Keratinocyte (primary cell): Measurements from ENCODE around the gene PGM2L1. TPM values are rescaled to one million over a fixed set of nuclear protein-coding genes. Genes with fewer than 3 reads are reported as not detected.

Experiments
- DNase-seq: peaks from one replicate; pipeline ENCODE4 v3.0.0-alpha.2; 2011; ENCODE audit warnings: low read depth, missing footprints, low spot score
- FAIRE-seq: peaks from 2 replicates; lab custom pipeline; 2011; peaks lifted over from hg19 to GRCh38; lab: Jason Lieb, UNC
- H2AFZ ChIP-seq: 2 replicates; pipeline ENCODE4 v1.6.0; 2012; ENCODE audit warnings: low read length, control low read depth, inconsistent platforms; ENCODE audit not compliant: control insufficient read depth
- H3K27ac ChIP-seq: 2 replicates; pipeline ENCODE4 v1.5.1; 2011; ENCODE audit warnings: low read length; ENCODE audit not compliant: control insufficient read depth, insufficient read depth
- H3K27me3 ChIP-seq: 3 replicates; pipeline ENCODE4 v1.6.0; 2011; ENCODE audit warnings: low read length; ENCODE audit not compliant: control insufficient read depth, insufficient read depth; ENCODE audit errors: extremely low read depth
- H3K36me3 ChIP-seq, 2 experiments: 2 replicates in 1 of 2; 3 replicates in 1 of 2; pipeline ENCODE4 v1.5.1; 2011; ENCODE audit warnings: low read length in 2 of 2, mild to moderate bottlenecking in 1 of 2; ENCODE audit not compliant: control insufficient read depth in 2 of 2, insufficient read depth in 2 of 2; ENCODE audit errors: extremely low read depth in 1 of 2
- H3K4me1 ChIP-seq: 3 replicates; pipeline ENCODE4 v1.5.1; 2011; ENCODE audit warnings: low read length; ENCODE audit not compliant: control insufficient read depth, insufficient read depth; ENCODE audit errors: extremely low read depth
- H3K4me2 ChIP-seq: 3 replicates; pipeline ENCODE4 v1.6.0; 2011; ENCODE audit warnings: low read depth, low read length; ENCODE audit not compliant: control insufficient read depth, insufficient read depth; ENCODE audit errors: extremely low read depth
- H3K4me3 ChIP-seq, 3 experiments: fragments of 200-600 bp in 1 of 3; sonication (generic) in 1 of 3; 2 replicates in 2 of 3; 3 replicates in 1 of 3; pipeline ENCODE4 v1.5.1; 2011 to 2016; ENCODE audit warnings: low read length in 3 of 3, mild to moderate bottlenecking in 3 of 3, control low read depth in 2 of 3, inconsistent platforms in 1 of 3, low read depth in 1 of 3, mixed read lengths in 1 of 3, mixed run types in 1 of 3, moderate library complexity in 1 of 3; ENCODE audit not compliant: control insufficient read depth in 2 of 3, insufficient read depth in 2 of 3; ENCODE audit errors: extremely low read depth in 1 of 3
- H3K79me2 ChIP-seq: 2 replicates; pipeline ENCODE4 v1.6.0; 2012; ENCODE audit warnings: low read length; ENCODE audit not compliant: control insufficient read depth, insufficient read depth
- H3K9ac ChIP-seq: 3 replicates; pipeline ENCODE4 v1.6.0; 2011; ENCODE audit warnings: low read length; ENCODE audit not compliant: control insufficient read depth, insufficient read depth; ENCODE audit errors: extremely low read depth
- H3K9me1 ChIP-seq: 3 replicates; pipeline ENCODE4 v1.6.0; 2011; ENCODE audit warnings: low read length; ENCODE audit not compliant: control insufficient read depth, insufficient read depth; ENCODE audit errors: extremely low read depth
- H3K9me3 ChIP-seq: 2 replicates; pipeline ENCODE4 v1.5.1; 2012; ENCODE audit warnings: low read depth, low read length; ENCODE audit not compliant: control insufficient read depth
- H4K20me1 ChIP-seq: 3 replicates; pipeline ENCODE4 v1.6.0; 2011; ENCODE audit warnings: low read length; ENCODE audit not compliant: control insufficient read depth, insufficient read depth; ENCODE audit errors: extremely low read depth
- CTCF ChIP-seq, 3 experiments: IDR thresholded peaks in 1 of 3; conservative IDR thresholded peaks in 1 of 3; optimal IDR thresholded peaks in 1 of 3; 2 replicates in 2 of 3; 3 replicates in 1 of 3; pipeline versions ENCODE3 to v1.5.1; 2011; ENCODE audit warnings: low read length in 3 of 3, mild to moderate bottlenecking in 3 of 3, moderate library complexity in 2 of 3, control low read depth in 1 of 3, inconsistent platforms in 1 of 3; ENCODE audit not compliant: insufficient read depth in 2 of 3; ENCODE audit errors: extremely low read depth in 1 of 3
- EZH2 ChIP-seq: IDR thresholded peaks from one replicate; pipeline ENCODE4 v1.6.1; 2012; ENCODE audit warnings: inconsistent platforms, mild to moderate bottlenecking, low read length, moderate library complexity
- dilution Hi-C: fragments of 300-500 bp; cut with MboI; formaldehyde crosslinking; loops from one replicate; pipeline ENCODE4 v1.7.0; 2020; ENCODE audit warnings: low sequenced_read_pairs; ENCODE audit not compliant: extremely low pct_ligation_motif_present
- polyA plus RNA-seq, 5 experiments: library from polyadenylated mRNA; depleted of rRNA in 3 of 5; stranded (reverse) in 3 of 5; stranded (forward) in 1 of 5; unstranded in 1 of 5; fragments of >200 nt; gene quantifications; 1 replicate in 1 of 5; 2 replicates in 3 of 5; 3 replicates in 1 of 5; pipeline versions ENCODE4 v1.2.1 to v1.2.3, GENCODE V29; 2011 to 2012; ENCODE audit warnings: missing spikeins in 2 of 5, low read depth in 1 of 5, low replicate concordance in 1 of 5

PGM2L1 gene
- polyA plus RNA-seq, 1 donor (not counting 4 experiments of a cell fraction or from before 2014, with no cell fraction given), result 3.1 TPM

- Histone ChIP-seq H3K9ac (no peak overlapping the region), H3K4me1 (no peaks in the 10 kb centered on the region), H3K9me1 (no peaks in the 10 kb centered on the region), H3K27me3 (no peaks in the 10 kb centered on the region), H4K20me1 (no peaks in the 10 kb centered on the region), H3K79me2 (no peaks in the 10 kb centered on the region), H3K4me2 (no peak overlapping the region), H2AFZ (no peak overlapping the region), H3K36me3 (peaks cover 0 to 2% of the 10 kb centered on the region in 2 experiments), H3K27ac (no peak overlapping the region), H3K9me3 (no peaks in the 10 kb centered on the region), H3K4me3 (no peak overlapping the region)
- FAIRE-seq, result no peak
- TF ChIP-seq CTCF (optimal IDR thresholded peaks at IDR 0.05 in 1 of 3, IDR thresholded peaks at IDR 0.05 in 1 of 3, conservative IDR thresholded peaks at IDR 0.05 in 1 of 3; ENCODE audit: extremely low read depth in 1 of 3, insufficient read depth in 2 of 3, low read length in 3 of 3) (no peak), EZH2 (no peak)
- dilution Hi-C loops, result no loop called here
- DNase-seq, result no peak
Measured at GRCh38 chr11:74341921-74342320, 56.3 kb downstream of the PGM2L1 start.

GRCh38 chr11:74339619-74340018 lies 58.6 kb downstream of the PGM2L1 start:
- no peaks in the 10 kb centered on the region for H3K4me1 ChIP-seq
- H3K9me3 ChIP-seq, result no peaks in the 10 kb centered on the region
- H3K4me2 ChIP-seq, result no peak overlapping the region
- H4K20me1 ChIP-seq, result no peaks in the 10 kb centered on the region
- peaks cover 0 to 2% of the 10 kb centered on the region in 2 experiments for H3K36me3 ChIP-seq
- no peaks in the 10 kb centered on the region for H3K9me1 ChIP-seq
- no peak overlapping the region for H3K27ac ChIP-seq
- FAIRE-seq (no peak), DNase-seq (no peak)
- TF ChIP-seq EZH2, result no peak
- TF ChIP-seq CTCF (optimal IDR thresholded peaks at IDR 0.05 in 1 of 3, IDR thresholded peaks at IDR 0.05 in 1 of 3, conservative IDR thresholded peaks at IDR 0.05 in 1 of 3; ENCODE audit: extremely low read depth in 1 of 3, insufficient read depth in 2 of 3, low read length in 3 of 3), result no peak
- H3K4me3 ChIP-seq, result no peak overlapping the region
- no peak overlapping the region for H3K9ac ChIP-seq
- dilution Hi-C loops, result no loop called here
- no peak overlapping the region for H2AFZ ChIP-seq
- no peaks in the 10 kb centered on the region for H3K79me2 ChIP-seq
- H3K27me3 ChIP-seq, result no peaks in the 10 kb centered on the region
